KMS-11 (cell line): ENCODE results near the gene HSPA4.

Source experiments
- H2AFZ ChIP-seq: fragments of 200-600 bp; sonication (generic); 2 replicates; pipeline ENCODE4 v1.6.1; 2016; ENCODE audit warnings: antibody characterized with exemption, mixed run types, low read depth
- H3K27ac ChIP-seq: fragments of 200-600 bp; sonication (generic); 2 replicates; pipeline ENCODE4 v1.6.1; 2016; ENCODE audit warnings: mild to moderate bottlenecking, mixed run types
- H3K27me3 ChIP-seq: fragments of 200-600 bp; sonication (generic); 2 replicates; pipeline ENCODE4 v1.6.1; 2017; ENCODE audit warnings: mild to moderate bottlenecking, low read depth, mixed run types, moderate library complexity; ENCODE audit not compliant: insufficient read depth
- H3K36me3 ChIP-seq: fragments of 200-600 bp; sonication (generic); 2 replicates; pipeline ENCODE4 v1.6.1; 2017; ENCODE audit warnings: mild to moderate bottlenecking, mixed run types; ENCODE audit not compliant: insufficient read depth
- H3K4me1 ChIP-seq: fragments of 200-600 bp; sonication (generic); 2 replicates; pipeline ENCODE4 v1.6.1; 2016; ENCODE audit warnings: mild to moderate bottlenecking, low read depth, mixed run types; ENCODE audit not compliant: poor library complexity, severe bottlenecking
- H3K4me2 ChIP-seq: fragments of 200-600 bp; sonication (generic); 2 replicates; pipeline ENCODE4 v1.7.0; 2016; ENCODE audit warnings: mild to moderate bottlenecking, mixed run types
- H3K4me3 ChIP-seq: fragments of 200-600 bp; sonication (generic); IDR thresholded peaks from 2 replicates; pipeline ENCODE4 v1.6.1; 2017; ENCODE audit warnings: low read depth, low read length, mixed read lengths; ENCODE audit not compliant: insufficient read depth
- H3K79me2 ChIP-seq: fragments of 200-600 bp; sonication (generic); 2 replicates; pipeline ENCODE4 v1.6.1; 2016; ENCODE audit warnings: low read depth, mixed run types; ENCODE audit not compliant: insufficient read depth
- H3K9ac ChIP-seq: fragments of 200-600 bp; sonication (generic); 2 replicates; pipeline ENCODE4 v1.6.1; 2016; ENCODE audit warnings: mild to moderate bottlenecking, mixed run types
- H4K20me1 ChIP-seq: fragments of 200-600 bp; sonication (generic); 2 replicates; pipeline ENCODE4 v1.6.1; 2016; ENCODE audit warnings: mild to moderate bottlenecking, mixed run types; ENCODE audit not compliant: insufficient read depth
- TF ChIP-seq, protein P1 (sequence below): fragments of 200-600 bp; sonication (generic); conservative IDR thresholded peaks from 2 replicates; pipeline ENCODE4 v1.6.1; 2017; ENCODE audit warnings: low read depth, mild to moderate bottlenecking, antibody characterized with exemption, low read length, moderate library complexity, mixed read lengths

The HSPA4 gene

DNA sequence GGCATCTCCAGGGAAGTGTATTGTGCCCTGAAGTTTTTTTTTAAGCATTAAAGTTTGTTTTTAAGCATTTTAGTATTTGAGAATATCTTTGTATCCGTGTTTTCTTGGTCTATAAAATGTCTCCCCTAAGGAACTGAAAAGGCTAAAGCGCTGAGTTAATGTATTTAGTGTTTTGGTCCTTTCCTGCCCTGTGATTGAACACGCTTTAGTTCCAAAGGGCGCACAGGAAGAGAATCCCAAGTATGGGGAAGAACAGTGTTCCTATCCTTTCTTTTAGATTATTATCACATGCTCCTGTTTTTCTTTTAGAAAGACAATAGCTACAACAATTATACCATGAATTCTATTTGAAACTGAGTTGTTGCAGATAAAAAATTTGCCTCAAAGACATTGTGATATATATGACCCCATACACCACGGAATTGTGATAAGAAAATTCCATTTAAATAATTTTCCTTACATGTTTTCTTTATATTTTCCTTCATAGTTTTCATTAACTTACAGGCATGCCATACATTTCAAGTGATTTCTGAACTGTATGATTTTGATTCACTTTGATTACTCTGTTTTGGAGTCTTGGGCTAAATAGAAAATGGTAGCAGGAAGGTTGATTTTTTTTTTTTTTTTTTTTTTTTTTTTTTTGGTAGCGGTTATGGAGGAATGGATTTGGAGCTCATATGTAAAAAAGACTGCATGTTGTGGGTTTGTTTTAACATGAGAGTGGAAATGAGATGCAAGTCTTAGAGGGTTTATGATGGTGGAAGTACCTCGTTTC, 3.1 kb downstream of the HSPA4 start:
- H4K20me1 ChIP-seq, result peaks cover 8% of the 10 kb centered on the region; the same call in 1 of the 2 replicates
- peak overlapping the region; percentile 13; the same call in 1 of the 2 replicates for H3K4me2 ChIP-seq

DNA sequence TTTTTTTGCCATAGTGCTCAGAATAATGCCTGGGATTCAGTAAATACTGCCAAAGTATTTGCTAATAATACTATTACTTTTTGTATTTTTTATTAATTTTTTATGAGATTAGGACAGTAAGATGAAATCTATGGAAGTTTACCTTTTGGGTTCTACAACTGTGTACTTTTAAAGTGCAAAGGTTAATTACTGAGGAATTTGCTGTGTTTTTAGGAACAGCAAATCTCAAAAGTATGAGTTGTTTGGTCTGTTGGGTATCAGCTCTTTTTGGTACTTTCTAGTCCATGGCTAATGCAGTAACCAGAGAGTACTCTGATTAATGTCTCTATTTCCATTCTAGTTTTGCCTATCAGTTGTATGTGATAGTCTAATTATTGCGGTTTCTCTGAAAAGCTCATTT, 5.1 kb downstream of the HSPA4 start:
- peaks cover 100% of the 10 kb centered on the region for H3K79me2 ChIP-seq
- H3K27ac ChIP-seq, result no peak overlapping the region
- H3K4me1 ChIP-seq, result peaks cover 77% of the 10 kb centered on the region
- peaks cover 8% of the 10 kb centered on the region; the same call in 1 of the 2 replicates for H4K20me1 ChIP-seq
- H2AFZ ChIP-seq, result no peak overlapping the region
- TF ChIP-seq, protein P1, sequence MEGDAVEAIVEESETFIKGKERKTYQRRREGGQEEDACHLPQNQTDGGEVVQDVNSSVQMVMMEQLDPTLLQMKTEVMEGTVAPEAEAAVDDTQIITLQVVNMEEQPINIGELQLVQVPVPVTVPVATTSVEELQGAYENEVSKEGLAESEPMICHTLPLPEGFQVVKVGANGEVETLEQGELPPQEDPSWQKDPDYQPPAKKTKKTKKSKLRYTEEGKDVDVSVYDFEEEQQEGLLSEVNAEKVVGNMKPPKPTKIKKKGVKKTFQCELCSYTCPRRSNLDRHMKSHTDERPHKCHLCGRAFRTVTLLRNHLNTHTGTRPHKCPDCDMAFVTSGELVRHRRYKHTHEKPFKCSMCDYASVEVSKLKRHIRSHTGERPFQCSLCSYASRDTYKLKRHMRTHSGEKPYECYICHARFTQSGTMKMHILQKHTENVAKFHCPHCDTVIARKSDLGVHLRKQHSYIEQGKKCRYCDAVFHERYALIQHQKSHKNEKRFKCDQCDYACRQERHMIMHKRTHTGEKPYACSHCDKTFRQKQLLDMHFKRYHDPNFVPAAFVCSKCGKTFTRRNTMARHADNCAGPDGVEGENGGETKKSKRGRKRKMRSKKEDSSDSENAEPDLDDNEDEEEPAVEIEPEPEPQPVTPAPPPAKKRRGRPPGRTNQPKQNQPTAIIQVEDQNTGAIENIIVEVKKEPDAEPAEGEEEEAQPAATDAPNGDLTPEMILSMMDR, result no peak
- H3K27me3 ChIP-seq, result no peaks in the 10 kb centered on the region
- H3K36me3 ChIP-seq, result no peaks in the 10 kb centered on the region
- peak overlapping the region; percentile 65 for H3K4me2 ChIP-seq
- no peak overlapping the region for H3K9ac ChIP-seq
- no peak overlapping the region for H3K4me3 ChIP-seq

More for the DNA sequence above, 3.1 kb downstream of the HSPA4 start:
- peaks cover 90% of the 10 kb centered on the region for H3K79me2 ChIP-seq
- no peaks in the 10 kb centered on the region for H3K27me3 ChIP-seq
- H2AFZ ChIP-seq, result no peak overlapping the region
- H3K27ac ChIP-seq, result no peak overlapping the region
- H3K4me1 ChIP-seq, result peaks cover 79% of the 10 kb centered on the region
- no peak overlapping the region for H3K4me3 ChIP-seq
- no peak overlapping the region for H3K9ac ChIP-seq
- TF ChIP-seq, protein P1, result no peak
- no peaks in the 10 kb centered on the region for H3K36me3 ChIP-seq

DNA sequence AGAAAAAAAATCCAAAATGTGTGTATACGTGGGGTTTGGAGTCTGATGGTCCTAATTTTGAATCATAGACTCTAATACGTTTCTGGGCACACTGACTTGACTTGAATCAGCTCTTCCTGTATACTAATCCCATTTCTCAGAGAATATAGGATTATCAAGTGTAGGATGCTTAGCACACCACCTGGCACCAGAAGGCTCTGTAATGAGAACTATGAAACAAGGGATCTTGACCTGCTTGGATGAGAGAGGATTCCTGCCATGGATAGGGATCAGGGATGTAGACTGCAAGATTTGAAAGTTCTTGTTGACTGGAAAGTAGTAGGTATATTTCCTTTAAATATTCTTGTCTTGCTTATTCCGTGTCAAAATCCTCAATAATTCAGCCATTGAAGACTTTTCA, 7.8 kb downstream of the HSPA4 start:
- Histone ChIP-seq H3K27me3 (no peaks in the 10 kb centered on the region), H3K79me2 (peaks cover 99% of the 10 kb centered on the region), H3K9ac (no peak overlapping the region), H3K4me3 (no peak overlapping the region), H3K36me3 (no peaks in the 10 kb centered on the region), H4K20me1 (peaks cover 8% of the 10 kb centered on the region; the same call in 1 of the 2 replicates), H3K27ac (no peak overlapping the region), H2AFZ (no peak overlapping the region), H3K4me1 (peaks cover 90% of the 10 kb centered on the region), H3K4me2 (no peak overlapping the region)
- TF ChIP-seq, protein P1, result no peak

- no peaks in the 10 kb centered on the region for H3K36me3 ChIP-seq
- peaks cover 99% of the 10 kb centered on the region for H3K79me2 ChIP-seq
- TF ChIP-seq, protein P1, result no peak
- H3K27ac ChIP-seq, result peak overlapping the region; percentile 86; the same call in 1 of the 2 replicates
- H3K4me1 ChIP-seq, result peaks cover 90% of the 10 kb centered on the region
- H2AFZ ChIP-seq, result no peak overlapping the region
- peaks cover 8% of the 10 kb centered on the region; the same call in 1 of the 2 replicates for H4K20me1 ChIP-seq
- no peak overlapping the region for H3K9ac ChIP-seq
- no peaks in the 10 kb centered on the region for H3K27me3 ChIP-seq
- peak overlapping the region; percentile 75; the same call in 1 of the 2 replicates for H3K4me2 ChIP-seq
- H3K4me3 ChIP-seq, result no peak overlapping the region
These were observed 10.5 kb downstream of the HSPA4 start for GRCh38 chr5:133062276-133062675.
